Mucosa of descending colon (tissue), 3 donors: ENCODE measurements around the gene EIF3B. TPM values are rescaled to one million over a fixed set of nuclear protein-coding genes. Genes with fewer than 3 reads are reported as not detected.
A peak's percentile ranks its signal among the peaks of the same experiment; 100 is the strongest.

Experiments used
- ATAC-seq: fragments of 200-7000 bp; cut with Tn5 transposase; one replicate; pipeline ENCODE4 v1.9.1; 2020; ENCODE audit warnings: mild to moderate bottlenecking, moderate library complexity
- DNase-seq, 3 donors: peaks; one replicate each; pipeline ENCODE4 v3.0.0-alpha.2; 2020
- H3K36me3 ChIP-seq: fragments of 200-600 bp; one replicate; pipeline ENCODE4 v1.8.0; 2021; ENCODE audit warnings: low read depth, mild to moderate bottlenecking
- H3K4me1 ChIP-seq: fragments of 200-600 bp; one replicate; pipeline ENCODE4 v1.8.0; 2021; ENCODE audit warnings: low read depth, mild to moderate bottlenecking
- H3K4me3 ChIP-seq: fragments of 200-600 bp; one replicate; pipeline ENCODE4 v1.8.0; 2021; ENCODE audit warnings: mild to moderate bottlenecking
- H3K9me3 ChIP-seq: fragments of 200-600 bp; one replicate; pipeline ENCODE4 v1.8.0; 2021; ENCODE audit warnings: mild to moderate bottlenecking
- CTCF ChIP-seq: fragments of 200-600 bp; IDR thresholded peaks from one replicate; pipeline ENCODE4 v1.8.0; 2022; ENCODE audit warnings: antibody characterized with exemption, mild to moderate bottlenecking
- intact Hi-C, 2 donors: fragments of 100-400 bp; cut with DNase I in 1 of 2; cut with micrococcal nuclease in 1 of 2; formaldehyde crosslinking; loops; one replicate each; pipeline versions ENCODE4 v1.11.0 to v1.11.1; 2022; cut with DNase I, micrococcal nuclease
- total RNA-seq, 3 donors: library from RNA; stranded (reverse); fragmentation: NEBNext Ultra II Directional in 2 of 3; extraction: Animal tissue kit (Norgen Biotek cat#: 25700) in 2 of 3; gene quantifications; one replicate each; pipeline versions ENCODE4 v1.2.1 to v1.2.4, GENCODE V29; 2021 to 2023
- donor health status: DM: no; HTN: no; CAD: no; lungs with moderate emphysema.
- donor health status: DM: no; HTN: no; CAD: no.
- donor health status: DM: no; HTN: yes; CAD: no.

EIF3B gene
- total RNA-seq, 3 donors from 2014 or later: 91.6 to 127 (median 110) TPM

GRCh38 chr7:2353936-2354185 lies 766 bp upstream of the EIF3B start:
- intact Hi-C loops: no loop called here
- Histone ChIP-seq H3K36me3 (peaks cover 10% of the 10 kb centered on the region), H3K4me1 (peaks cover 25% of the 10 kb centered on the region), H3K4me3 (peak overlapping the region; percentile 22), H3K9me3 (no peaks in the 10 kb centered on the region)
- ATAC-seq (peak; percentile 87), DNase-seq (peak; percentile 90 to 93 (median 93))
- TF ChIP-seq CTCF: no peak

GRCh38 chr7:2354939-2355704 lies 495 bp downstream of the EIF3B start:
- intact Hi-C loops: no loop called here
- Histone ChIP-seq H3K4me3 (peak overlapping the region; percentile 94), H3K4me1 (peaks cover 28% of the 10 kb centered on the region), H3K9me3 (no peaks in the 10 kb centered on the region), H3K36me3 (peaks cover 10% of the 10 kb centered on the region)
- DNase-seq (peak; percentile 17 to 61 (median 53)), ATAC-seq (peak; percentile 0)
- no peak for TF ChIP-seq CTCF

- Histone ChIP-seq H3K9me3 (no peaks in the 10 kb centered on the region), H3K4me1 (peaks cover 28% of the 10 kb centered on the region), H3K36me3 (peaks cover 10% of the 10 kb centered on the region), H3K4me3 (peak overlapping the region; percentile 94)
- TF ChIP-seq CTCF: no peak
- intact Hi-C loops: no loop called here
- DNase-seq (no peak), ATAC-seq (no peak)
These were observed 1.0 kb downstream of the EIF3B start for GRCh38 chr7:2355705-2356008.

GRCh38 chr7:2357165-2357564 lies 2.5 kb downstream of the EIF3B start:
- Histone ChIP-seq H3K36me3 (peaks cover 15% of the 10 kb centered on the region), H3K4me1 (peaks cover 28% of the 10 kb centered on the region), H3K9me3 (no peaks in the 10 kb centered on the region), H3K4me3 (no peak overlapping the region)
- no peak for DNase-seq
- intact Hi-C loops: no loop called here
- ATAC-seq: no peak
- no peak for TF ChIP-seq CTCF

- Histone ChIP-seq H3K4me3 (no peak overlapping the region), H3K4me1 (peaks cover 28% of the 10 kb centered on the region), H3K36me3 (peaks cover 19% of the 10 kb centered on the region), H3K9me3 (no peaks in the 10 kb centered on the region)
- no peak for DNase-seq
- ATAC-seq: no peak
- TF ChIP-seq CTCF: no peak
- intact Hi-C loops: no loop called here
These were observed 2.9 kb downstream of the EIF3B start for GRCh38 chr7:2357571-2357970.
